ENCODE measurements around the gene MYO15A. TPM values are rescaled to one million over a fixed set of nuclear protein-coding genes. Genes with fewer than 3 reads are reported as not detected.
A peak's percentile ranks its signal among the peaks of the same experiment; 100 is the strongest.

MYO15A gene
- total RNA-seq, 1 experiment from 2014 or later: 3.5 TPM

DNA sequence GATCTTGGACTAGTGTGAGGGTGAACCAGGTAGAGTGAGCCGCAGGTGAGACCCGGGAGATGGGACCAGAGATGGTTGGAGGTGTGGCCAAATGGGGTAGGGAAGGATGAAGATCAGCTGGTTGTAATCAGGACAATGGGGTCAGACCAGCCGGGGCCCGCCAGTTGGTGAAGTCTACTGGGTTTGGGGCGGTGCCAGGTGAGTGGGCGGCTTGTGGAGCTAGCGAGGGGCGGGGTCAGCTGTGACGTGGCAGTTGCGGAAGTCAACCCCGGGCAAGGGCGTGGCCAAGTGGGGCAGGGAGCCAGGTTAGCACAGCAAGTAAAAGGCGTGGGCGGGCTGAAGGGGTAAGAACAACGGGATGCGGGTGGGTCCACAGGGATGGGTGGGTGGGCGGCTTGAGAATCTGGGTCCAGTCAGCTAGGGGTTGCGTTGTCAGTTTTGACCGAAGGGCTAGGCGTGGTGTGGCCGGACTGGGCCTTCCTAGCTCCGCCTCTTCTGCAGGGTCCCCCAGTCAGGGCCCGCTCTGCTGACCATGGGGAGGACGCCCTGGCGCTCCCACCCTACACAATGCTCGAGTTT, 49.6 kb downstream of the MYO15A start:
- H3K36me3 ChIP-seq (ENCODE audit: low read depth): no peaks in the 10 kb centered on the region
- TF ChIP-seq EZH2 (IDR thresholded peaks at IDR 0.05; ENCODE audit: low read depth) (no peak), CTCF (conservative IDR thresholded peaks at IDR 0.05) (no peak)
- no peaks in the 10 kb centered on the region for H3K9me3 ChIP-seq (ENCODE audit: insufficient read depth, low read depth)
- H2AFZ ChIP-seq: peak overlapping the region; percentile 56; the same call in 1 of the 2 replicates
- peak; percentile 69 to 96 for DNase-seq
- no TSS peak for BruUV-seq (replicated peaks)
- ChIA-PET CTCF (no interaction called here), POLR2A (ENCODE audit: unreplicated experiment) (interaction anchor here (0.5 to 0.7 kb wide), 3 partner anchors 25 to 64 kb away, joined by 4 to 9 read pairs (median 8); partner anchors contain the start of gene ALKBH5)
- peak overlapping the region; percentile 70 for H3K4me2 ChIP-seq
- no peak overlapping the region for H3K27ac ChIP-seq
- H3K79me2 ChIP-seq (ENCODE audit: low read depth): no peaks in the 10 kb centered on the region
- H3K4me3 ChIP-seq: peak overlapping the region; percentile 46; the same call in 1 of the 2 replicates
- H4K20me1 ChIP-seq (ENCODE audit: insufficient read depth): no peaks in the 10 kb centered on the region
- 0 out of 2 replicates have a peak, but pooled peaks cover 5% of the 10 kb centered on the region for H3K4me1 ChIP-seq (replicated peaks; ENCODE audit: insufficient read depth)
- intact Hi-C loops (cut with micrococcal nuclease; ENCODE audit: unreplicated experiment): loop anchor here (2.0 kb wide), 1 partner anchor 25 kb away; the partner anchor contains the start of gene ALKBH5
- H3K27me3 ChIP-seq (ENCODE audit: insufficient read depth, low read depth): no peaks in the 10 kb centered on the region
- peaks cover 31% of the 10 kb centered on the region; the same call in 1 of the 2 replicates for H3F3A ChIP-seq (ENCODE audit: insufficient read depth, low read depth)
- H3K9me2 ChIP-seq (ENCODE audit: insufficient read depth): no peaks in the 10 kb centered on the region

DNA sequence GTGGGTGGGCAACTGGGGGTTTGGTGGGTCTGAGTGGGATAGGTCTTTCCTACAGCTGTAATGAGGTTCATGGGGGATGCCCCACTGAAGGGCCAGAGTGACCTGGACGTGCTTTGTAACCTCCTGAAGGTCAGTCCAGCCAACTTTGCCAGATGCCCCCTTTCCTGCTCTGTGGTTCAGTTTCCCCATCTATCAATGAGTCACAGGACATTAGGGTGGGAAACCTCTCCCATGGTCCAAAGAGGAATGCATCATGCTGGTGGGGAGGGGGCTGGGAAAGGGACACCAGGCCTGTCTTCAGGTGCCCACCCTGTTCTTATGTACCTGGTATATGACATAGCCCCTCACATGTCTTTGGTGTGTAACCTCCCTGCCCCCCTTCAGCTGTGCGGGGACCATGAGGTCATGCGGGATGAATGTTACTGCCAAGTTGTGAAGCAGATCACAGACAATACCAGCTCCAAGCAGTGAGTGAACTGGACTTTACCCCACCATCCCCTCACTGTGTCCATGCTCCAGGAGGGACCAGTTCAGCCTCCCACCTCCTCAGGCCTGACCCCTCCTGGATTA, 51.1 kb downstream of the MYO15A start:
- H4K20me1 ChIP-seq (ENCODE audit: insufficient read depth): no peaks in the 10 kb centered on the region
- H3K4me1 ChIP-seq (replicated peaks; ENCODE audit: insufficient read depth): 0 out of 2 replicates have a peak, but pooled peaks cover 5% of the 10 kb centered on the region
- ChIA-PET CTCF (no interaction called here), POLR2A (ENCODE audit: unreplicated experiment) (no interaction called here)
- H3K9me2 ChIP-seq (ENCODE audit: insufficient read depth): no peaks in the 10 kb centered on the region
- BruUV-seq (replicated peaks): no TSS peak
- H3F3A ChIP-seq (ENCODE audit: insufficient read depth, low read depth): peaks cover 25% of the 10 kb centered on the region; the same call in 1 of the 2 replicates
- H3K27ac ChIP-seq: no peak overlapping the region
- TF ChIP-seq CTCF (conservative IDR thresholded peaks at IDR 0.05) (no peak), EZH2 (IDR thresholded peaks at IDR 0.05; ENCODE audit: low read depth) (no peak)
- H3K9me3 ChIP-seq (ENCODE audit: insufficient read depth, low read depth): no peaks in the 10 kb centered on the region
- intact Hi-C loops (cut with micrococcal nuclease; ENCODE audit: unreplicated experiment): loop anchor here (2.0 kb wide), 1 partner anchor 23 kb away; the partner anchor contains the start of gene ALKBH5
- H3K4me2 ChIP-seq: no peak overlapping the region
- no peaks in the 10 kb centered on the region for H3K27me3 ChIP-seq (ENCODE audit: insufficient read depth, low read depth)
- no peaks in the 10 kb centered on the region for H3K79me2 ChIP-seq (ENCODE audit: low read depth)
- H2AFZ ChIP-seq: no peak overlapping the region
- no peaks in the 10 kb centered on the region for H3K36me3 ChIP-seq (ENCODE audit: low read depth)
- no peak overlapping the region for H3K4me3 ChIP-seq
- no peak for DNase-seq

DNA sequence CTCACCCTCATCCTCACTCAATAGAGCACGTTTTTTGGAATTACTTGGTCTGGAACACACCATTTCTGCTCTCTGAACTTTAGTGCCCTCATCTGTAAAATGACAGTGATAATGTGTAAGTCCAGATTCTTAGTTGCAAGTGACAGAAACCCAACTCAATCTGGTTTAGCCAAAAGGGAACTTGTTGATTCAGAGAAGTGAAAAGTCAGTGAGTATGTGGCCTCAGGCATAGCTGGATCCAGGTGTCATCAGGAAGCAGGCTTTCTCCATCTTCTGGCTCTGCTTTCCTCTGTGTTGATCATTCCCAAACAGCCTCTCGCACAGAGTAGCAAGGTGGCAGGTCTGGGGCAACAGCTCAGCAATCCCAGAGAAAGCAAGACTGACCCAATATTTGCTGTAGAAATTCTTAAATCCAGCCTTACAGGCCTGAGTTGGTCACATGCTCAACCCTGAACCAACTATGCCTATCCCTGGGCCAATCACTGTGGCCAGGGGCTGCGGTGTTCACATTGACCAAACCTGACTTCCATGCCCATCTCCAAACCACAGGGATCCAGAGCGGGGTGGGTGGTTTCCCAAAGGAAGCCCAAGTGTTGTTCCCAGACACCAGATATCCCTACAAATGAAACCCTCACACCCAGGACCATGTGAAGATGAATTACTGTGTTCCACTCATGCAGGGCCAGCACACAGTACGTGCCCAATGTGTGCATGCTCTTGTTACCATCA, 51.7 kb downstream of the MYO15A start:
- H3K27ac ChIP-seq: no peak overlapping the region
- ChIA-PET CTCF (no interaction called here), POLR2A (ENCODE audit: unreplicated experiment) (no interaction called here)
- BruUV-seq (replicated peaks): no TSS peak
- peaks cover 25% of the 10 kb centered on the region; the same call in 1 of the 2 replicates for H3F3A ChIP-seq (ENCODE audit: insufficient read depth, low read depth)
- H3K36me3 ChIP-seq (ENCODE audit: low read depth): no peaks in the 10 kb centered on the region
- no peaks in the 10 kb centered on the region for H3K27me3 ChIP-seq (ENCODE audit: insufficient read depth, low read depth)
- 0 out of 2 replicates have a peak, but pooled peaks cover 5% of the 10 kb centered on the region for H3K4me1 ChIP-seq (replicated peaks; ENCODE audit: insufficient read depth)
- H2AFZ ChIP-seq: no peak overlapping the region
- no peaks in the 10 kb centered on the region for H3K9me3 ChIP-seq (ENCODE audit: insufficient read depth, low read depth)
- no peak overlapping the region for H3K4me2 ChIP-seq
- H4K20me1 ChIP-seq (ENCODE audit: insufficient read depth): no peaks in the 10 kb centered on the region
- no peaks in the 10 kb centered on the region for H3K79me2 ChIP-seq (ENCODE audit: low read depth)
- intact Hi-C loops (cut with micrococcal nuclease; ENCODE audit: unreplicated experiment): no loop called here
- no peak for DNase-seq
- H3K4me3 ChIP-seq: no peak overlapping the region
- no peak for TF ChIP-seq CTCF (conservative IDR thresholded peaks at IDR 0.05)
- TF ChIP-seq EZH2 (IDR thresholded peaks at IDR 0.05; ENCODE audit: low read depth): no peak
- H3K9me2 ChIP-seq (ENCODE audit: insufficient read depth): no peaks in the 10 kb centered on the region

Data from PC-9 (cell line).